ES-I3 (cell line): Measurements from ENCODE around the gene SCGB3A1.
A peak's percentile ranks its signal among the peaks of the same experiment; 100 is the strongest.

Experiments used
- H3K36me3 ChIP-seq: 2 replicates; pipeline ENCODE4 v1.6.1; 2013; ENCODE audit warnings: mild to moderate bottlenecking, low read length, control low read depth, moderate library complexity; ENCODE audit not compliant: insufficient read depth
- H3K4me1 ChIP-seq: 2 replicates; pipeline ENCODE4 v1.6.1; 2013; ENCODE audit warnings: mild to moderate bottlenecking, control low read depth, low read length; ENCODE audit not compliant: insufficient read depth
- H3K9ac ChIP-seq: 2 replicates; pipeline ENCODE4 v1.6.1; 2013; ENCODE audit warnings: low read depth, mild to moderate bottlenecking, low read length, moderate library complexity
- H3K9me3 ChIP-seq: 2 replicates; pipeline ENCODE4 v1.6.1; 2013; ENCODE audit warnings: mild to moderate bottlenecking, low read length, moderate library complexity; ENCODE audit not compliant: control insufficient read depth, insufficient read depth

SCGB3A1 gene

GRCh38 chr5:180628827-180629750, 37.8 kb upstream of the SCGB3A1 start:
- H3K9me3 ChIP-seq: no peaks in the 10 kb centered on the region
- no peaks in the 10 kb centered on the region for H3K36me3 ChIP-seq
- H3K4me1 ChIP-seq: peaks cover 6% of the 10 kb centered on the region; the same call in 1 of the 2 replicates
- H3K9ac ChIP-seq: no peak overlapping the region

DNA sequence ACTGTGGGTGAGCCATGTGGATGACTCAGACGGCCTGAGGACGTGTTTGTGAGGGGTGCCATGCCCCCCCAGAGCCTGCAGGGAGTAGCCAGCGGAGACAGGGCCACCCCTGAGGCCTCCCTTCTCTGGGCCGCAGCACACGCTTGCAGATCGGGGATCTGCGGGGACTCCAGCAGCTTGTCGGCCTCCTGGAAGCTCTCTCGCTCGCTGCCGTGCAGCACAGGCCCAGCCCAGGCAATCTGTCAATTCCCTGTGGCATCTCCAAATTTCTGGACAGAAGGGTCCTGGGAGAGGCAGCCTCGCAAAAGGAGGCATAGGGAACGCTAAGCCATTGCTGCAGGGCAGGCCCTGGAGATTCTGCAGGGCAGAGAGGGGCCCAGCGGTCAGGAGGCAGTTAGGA, 36.9 kb upstream of the SCGB3A1 start:
- H3K4me1 ChIP-seq: peaks cover 6% of the 10 kb centered on the region; the same call in 1 of the 2 replicates
- H3K9me3 ChIP-seq: no peaks in the 10 kb centered on the region
- no peak overlapping the region for H3K9ac ChIP-seq
- no peaks in the 10 kb centered on the region for H3K36me3 ChIP-seq

- H3K4me1 ChIP-seq: peaks cover 5% of the 10 kb centered on the region; the same call in 1 of the 2 replicates
- H3K9ac ChIP-seq: no peak overlapping the region
- H3K36me3 ChIP-seq: no peaks in the 10 kb centered on the region
- H3K9me3 ChIP-seq: no peaks in the 10 kb centered on the region
Observed at GRCh38 chr5:180627386-180628120, 36.3 kb upstream of the SCGB3A1 start.

- H3K4me1 ChIP-seq: no peaks in the 10 kb centered on the region; the same call in 1 of the 2 replicates
- no peaks in the 10 kb centered on the region for H3K36me3 ChIP-seq
- H3K9ac ChIP-seq: no peak overlapping the region
- H3K9me3 ChIP-seq: no peaks in the 10 kb centered on the region
Observed at GRCh38 chr5:180626661-180627385, 35.5 kb upstream of the SCGB3A1 start.

DNA sequence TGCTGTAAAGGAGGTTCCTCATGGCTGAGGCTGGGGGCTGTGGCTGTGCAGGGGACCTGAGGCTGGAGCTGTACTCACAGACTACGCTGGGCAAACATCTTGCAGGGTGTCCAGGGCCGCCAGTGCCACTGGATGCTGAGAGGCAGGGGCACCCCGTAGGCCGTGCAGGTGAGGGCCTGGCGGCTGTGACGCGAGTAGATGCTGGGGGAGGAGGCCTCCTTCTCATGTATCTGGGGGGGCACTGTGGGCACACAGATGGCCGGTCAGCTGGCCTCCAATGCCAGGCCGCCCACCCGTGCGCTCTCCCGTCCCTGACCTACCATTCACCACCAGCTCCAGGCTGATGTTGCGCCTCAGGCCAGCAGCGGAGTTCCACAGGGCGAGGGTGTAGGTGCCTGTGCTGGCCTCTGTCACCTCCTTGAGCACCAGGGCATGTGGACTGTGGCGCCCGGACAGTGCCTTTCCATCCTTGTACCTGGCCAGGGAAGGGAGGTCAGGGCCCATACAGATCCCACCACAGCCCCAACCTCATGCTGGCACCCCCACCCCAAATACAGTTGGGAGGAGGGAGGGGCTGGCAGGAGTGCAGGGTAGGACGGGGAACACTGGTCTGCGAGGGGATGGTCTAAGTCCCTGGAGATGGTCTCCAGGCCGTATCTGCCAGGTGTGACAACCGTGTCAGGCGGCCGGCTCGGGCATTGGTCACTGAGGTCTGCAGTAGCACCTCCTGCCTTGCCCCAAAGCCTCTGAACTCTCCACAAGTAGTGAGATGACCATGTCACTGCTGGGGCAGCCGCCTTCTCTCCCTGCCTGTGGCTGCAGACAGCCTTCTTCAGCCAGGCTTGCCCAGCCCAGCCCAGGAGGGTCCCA, 34.7 kb upstream of the SCGB3A1 start:
- Histone ChIP-seq H3K9ac (no peak overlapping the region), H3K4me1 (no peaks in the 10 kb centered on the region; the same call in 1 of the 2 replicates), H3K9me3 (no peaks in the 10 kb centered on the region), H3K36me3 (no peaks in the 10 kb centered on the region)

- H3K9me3 ChIP-seq: no peaks in the 10 kb centered on the region
- no peak overlapping the region for H3K9ac ChIP-seq
- H3K36me3 ChIP-seq: no peaks in the 10 kb centered on the region
- H3K4me1 ChIP-seq: no peaks in the 10 kb centered on the region; the same call in 1 of the 2 replicates
Observed at GRCh38 chr5:180625125-180625790, 34.0 kb upstream of the SCGB3A1 start.

DNA sequence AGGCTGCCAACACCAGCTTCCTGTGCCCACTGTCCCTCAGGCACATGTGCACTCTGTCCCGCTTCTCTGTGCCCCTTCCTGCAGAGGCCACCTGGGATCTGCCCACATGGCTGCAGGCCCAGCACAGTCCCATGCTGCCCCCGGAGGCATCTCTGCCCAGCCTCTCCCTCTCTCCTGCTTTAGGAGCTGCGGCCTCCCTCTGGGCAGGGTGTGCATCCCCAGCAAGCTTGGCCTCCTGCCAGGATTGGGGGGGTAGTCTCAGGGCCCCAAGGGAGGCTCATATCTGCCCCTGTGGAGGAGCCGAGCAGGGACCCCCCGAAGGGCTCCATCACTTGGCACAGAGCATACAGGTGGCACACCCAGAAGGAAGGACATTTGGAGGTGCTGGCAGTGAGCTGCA, 33.3 kb upstream of the SCGB3A1 start:
- no peaks in the 10 kb centered on the region for H3K9me3 ChIP-seq
- H3K4me1 ChIP-seq: no peaks in the 10 kb centered on the region; the same call in 1 of the 2 replicates
- H3K9ac ChIP-seq: no peak overlapping the region
- H3K36me3 ChIP-seq: no peaks in the 10 kb centered on the region

DNA sequence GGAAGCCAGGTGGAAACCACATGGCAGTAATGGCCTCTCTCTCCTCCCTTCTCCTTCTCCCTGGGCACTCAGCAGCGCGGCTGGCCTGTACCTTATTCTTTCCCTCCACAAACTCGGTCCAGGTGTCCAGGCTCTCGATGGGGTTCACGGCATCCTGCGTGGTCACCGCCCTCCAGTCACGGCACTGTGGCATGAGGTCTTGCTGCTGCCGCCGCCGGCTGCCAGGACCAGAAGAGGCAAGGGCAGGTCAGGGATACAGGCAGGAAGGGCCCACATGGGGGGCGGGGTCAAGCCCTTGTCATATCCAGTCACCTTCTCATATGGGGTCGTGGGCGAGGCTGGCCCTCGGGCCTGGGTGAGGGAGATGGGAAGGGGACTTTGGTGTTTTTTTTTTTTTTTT, 32.5 kb upstream of the SCGB3A1 start:
- no peaks in the 10 kb centered on the region for H3K9me3 ChIP-seq
- H3K9ac ChIP-seq: no peak overlapping the region
- no peaks in the 10 kb centered on the region; the same call in 1 of the 2 replicates for H3K4me1 ChIP-seq
- H3K36me3 ChIP-seq: no peaks in the 10 kb centered on the region

DNA sequence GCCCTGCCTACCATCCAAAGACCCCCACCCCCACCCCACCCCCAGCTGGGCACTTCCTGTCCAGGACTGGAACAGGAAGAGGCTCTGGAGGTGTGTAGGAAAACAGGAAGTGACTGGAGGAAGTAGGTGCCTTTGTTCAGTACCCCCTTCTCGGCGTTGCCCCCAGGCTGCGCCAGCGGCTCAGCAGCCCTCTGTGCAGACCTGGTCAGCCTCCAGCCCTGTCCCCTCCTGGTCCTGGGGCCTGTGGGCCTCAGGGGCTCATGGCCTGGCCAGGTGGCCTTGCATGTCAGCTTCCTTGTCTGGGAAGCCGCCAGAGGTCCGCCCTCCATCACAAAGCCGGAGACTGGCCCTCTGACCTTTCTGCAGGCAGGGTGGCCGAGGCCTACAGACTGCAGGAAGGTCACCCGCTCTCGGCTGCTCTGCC, 32.1 kb upstream of the SCGB3A1 start:
- no peak overlapping the region for H3K9ac ChIP-seq
- H3K36me3 ChIP-seq: no peaks in the 10 kb centered on the region
- no peaks in the 10 kb centered on the region for H3K9me3 ChIP-seq

DNA sequence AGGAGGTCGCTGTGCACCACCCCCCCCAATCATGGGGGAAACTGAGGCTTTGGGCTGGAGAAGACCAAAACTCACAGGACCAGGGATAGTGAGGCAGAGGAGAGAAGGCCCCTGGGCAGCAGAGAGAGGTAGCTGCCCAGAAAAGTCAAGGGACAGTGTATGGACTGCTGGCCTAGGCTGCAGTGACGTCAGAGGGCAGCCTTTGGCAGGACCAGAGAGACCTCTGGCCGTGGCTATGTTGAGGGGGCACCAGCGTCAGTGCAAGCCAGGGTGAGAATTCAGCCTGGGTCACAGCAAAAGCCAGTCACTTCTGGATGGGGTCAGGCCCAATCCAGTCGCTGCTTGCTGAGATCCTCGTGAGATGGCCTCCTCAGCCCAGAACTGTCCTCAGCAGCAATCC, 31.6 kb upstream of the SCGB3A1 start:
- Histone ChIP-seq H3K9ac (no peak overlapping the region), H3K4me1 (no peaks in the 10 kb centered on the region; the same call in 1 of the 2 replicates), H3K36me3 (no peaks in the 10 kb centered on the region), H3K9me3 (no peaks in the 10 kb centered on the region)

More for the DNA sequence above, 32.1 kb upstream of the SCGB3A1 start:
- H3K4me1 ChIP-seq: no peaks in the 10 kb centered on the region; the same call in 1 of the 2 replicates

DNA sequence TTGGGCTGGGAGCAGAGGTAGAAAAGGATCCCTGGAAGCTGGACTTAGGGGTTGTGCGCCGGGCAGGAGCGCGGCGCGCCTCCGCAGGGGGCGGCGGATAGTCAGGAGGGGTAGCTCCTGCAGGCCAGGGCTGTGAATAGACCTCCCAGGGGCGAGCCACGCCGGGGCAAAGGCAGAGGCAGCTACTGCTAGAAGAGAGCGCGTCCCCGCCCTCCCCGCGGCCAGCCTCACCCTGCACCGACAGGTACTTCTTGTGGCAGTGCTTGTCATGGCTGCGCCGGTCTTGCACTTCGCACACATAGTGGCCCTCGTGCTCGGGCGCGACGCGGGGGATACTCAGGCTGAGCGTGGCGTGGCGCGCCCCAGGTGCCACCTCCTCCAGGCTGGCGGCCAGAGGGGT, 30.0 kb upstream of the SCGB3A1 start:
- no peaks in the 10 kb centered on the region; the same call in 1 of the 2 replicates for H3K4me1 ChIP-seq
- H3K36me3 ChIP-seq: no peaks in the 10 kb centered on the region
- H3K9ac ChIP-seq: no peak overlapping the region
- H3K9me3 ChIP-seq: no peaks in the 10 kb centered on the region

- H3K4me1 ChIP-seq: no peaks in the 10 kb centered on the region; the same call in 1 of the 2 replicates
- no peaks in the 10 kb centered on the region for H3K36me3 ChIP-seq
- H3K9me3 ChIP-seq: no peaks in the 10 kb centered on the region
- no peak overlapping the region for H3K9ac ChIP-seq
Observed at GRCh38 chr5:180620014-180620413, 28.7 kb upstream of the SCGB3A1 start.

DNA sequence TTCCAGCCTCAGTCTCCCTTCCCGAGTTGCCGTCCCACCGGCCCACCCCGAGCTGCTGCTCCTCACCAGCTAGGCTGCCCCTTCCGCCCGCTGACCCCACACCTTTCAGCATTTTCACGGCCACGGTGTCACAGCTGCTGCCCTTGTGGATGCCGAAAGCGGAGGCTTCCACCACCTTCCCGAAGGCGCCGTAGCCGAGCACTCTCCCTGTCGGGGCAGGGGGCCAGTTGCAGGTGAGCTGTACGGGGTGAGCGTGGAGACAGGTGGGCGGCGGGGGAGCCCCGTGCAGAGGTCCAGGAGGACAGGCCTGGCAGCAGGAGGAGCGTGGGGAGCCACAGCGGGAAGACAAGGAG, 28.2 kb upstream of the SCGB3A1 start:
- H3K9ac ChIP-seq: peak overlapping the region; percentile 74; the same call in 1 of the 2 replicates
- H3K4me1 ChIP-seq: no peaks in the 10 kb centered on the region; the same call in 1 of the 2 replicates
- no peaks in the 10 kb centered on the region for H3K36me3 ChIP-seq
- H3K9me3 ChIP-seq: no peaks in the 10 kb centered on the region
